Astrocyte (in vitro differentiated cells and primary cell): ENCODE data around the gene GLP2R. TPM values are rescaled to one million over a fixed set of nuclear protein-coding genes. Genes with fewer than 3 reads are reported as not detected.

Source experiments
- DNase-seq: peaks from one replicate; pipeline ENCODE4 v3.0.0-alpha.2; 2010; ENCODE audit warnings: low read depth
- FAIRE-seq: peaks from 2 replicates; lab custom pipeline; 2011; peaks lifted over from hg19 to GRCh38; lab: Jason Lieb, UNC
- H2AFZ ChIP-seq: 2 replicates; pipeline ENCODE4 v1.6.0; 2012; ENCODE audit warnings: low read depth, low read length, inconsistent platforms
- H3K27ac ChIP-seq: 2 replicates; pipeline ENCODE4 v1.5.1; 2011; ENCODE audit warnings: low read depth, low read length, inconsistent platforms
- H3K27me3 ChIP-seq: 2 replicates; pipeline ENCODE4 v1.6.0; 2011; ENCODE audit warnings: low read length, inconsistent platforms; ENCODE audit not compliant: insufficient read depth
- H3K36me3 ChIP-seq: 2 replicates; pipeline ENCODE4 v1.5.1; 2011; ENCODE audit warnings: low read length, inconsistent platforms; ENCODE audit not compliant: insufficient read depth
- H3K4me1 ChIP-seq: 2 replicates; pipeline ENCODE4 v1.5.1; 2011; ENCODE audit warnings: low read length, inconsistent platforms; ENCODE audit not compliant: insufficient read depth
- H3K4me2 ChIP-seq: 2 replicates; pipeline ENCODE4 v1.6.0; 2012; ENCODE audit warnings: low read length, inconsistent platforms
- H3K4me3 ChIP-seq: 2 replicates; pipeline ENCODE4 v1.5.1; 2011; ENCODE audit warnings: low read depth, mild to moderate bottlenecking, low read length, inconsistent platforms; ENCODE audit not compliant: insufficient read depth
- H3K79me2 ChIP-seq: 2 replicates; pipeline ENCODE4 v1.6.0; 2012; ENCODE audit warnings: mild to moderate bottlenecking, low read length, inconsistent platforms; ENCODE audit not compliant: insufficient read depth
- H3K9ac ChIP-seq: 2 replicates; pipeline ENCODE4 v1.6.0; 2012; ENCODE audit warnings: mild to moderate bottlenecking, low read length, inconsistent platforms
- H3K9me3 ChIP-seq: 2 replicates; pipeline ENCODE4 v1.5.1; 2012; ENCODE audit warnings: low read depth, mild to moderate bottlenecking, low read length, inconsistent platforms; ENCODE audit not compliant: insufficient read depth
- H4K20me1 ChIP-seq: 2 replicates; pipeline ENCODE4 v1.6.0; 2012; ENCODE audit warnings: low read length, inconsistent platforms; ENCODE audit not compliant: insufficient read depth
- H3K27ac Mint-ChIP-seq: one replicate; pipeline ENCODE4 v1.8.0; 2021; ENCODE audit warnings: mild to moderate bottlenecking, mixed read lengths; ENCODE audit not compliant: unreplicated experiment
- H3K27me3 Mint-ChIP-seq: one replicate; pipeline ENCODE4 v1.8.0; 2021; ENCODE audit warnings: low read depth, mixed read lengths; ENCODE audit not compliant: unreplicated experiment
- H3K36me3 Mint-ChIP-seq: one replicate; pipeline ENCODE4 v1.8.0; 2021; ENCODE audit warnings: low read depth, mixed read lengths; ENCODE audit not compliant: unreplicated experiment
- H3K4me1 Mint-ChIP-seq: one replicate; pipeline ENCODE4 v1.8.0; 2021; ENCODE audit warnings: low read depth, mixed read lengths; ENCODE audit not compliant: unreplicated experiment
- H3K4me3 Mint-ChIP-seq: one replicate; pipeline ENCODE4 v1.8.0; 2021; ENCODE audit warnings: mild to moderate bottlenecking, moderate library complexity, mixed read lengths; ENCODE audit not compliant: unreplicated experiment
- H3K9me3 Mint-ChIP-seq: one replicate; pipeline ENCODE4 v1.8.0; 2021; ENCODE audit warnings: mild to moderate bottlenecking, mixed read lengths; ENCODE audit not compliant: unreplicated experiment
- CTCF ChIP-seq: IDR thresholded peaks from 2 replicates; pipeline ENCODE4 v1.5.1; 2011; ENCODE audit warnings: low read depth, mild to moderate bottlenecking, inconsistent platforms, low read length, moderate library complexity; ENCODE audit not compliant: insufficient read depth
- EZH2 ChIP-seq: IDR thresholded peaks from 2 replicates; pipeline ENCODE4 v1.6.1; 2012; ENCODE audit warnings: mild to moderate bottlenecking, low read length, inconsistent platforms; ENCODE audit not compliant: insufficient read depth
- total RNA-seq: library from RNA; stranded (reverse); gene quantifications from 2 replicates; pipeline ENCODE4 v1.2.1, GENCODE V29; 2021

GLP2R gene
- total RNA-seq, 1 donor from 2014 or later = 0.41 TPM

- peaks cover 5% of the 10 kb centered on the region for H3K4me1 Mint-ChIP-seq
- H3K4me3 Mint-ChIP-seq = no peak overlapping the region
Measured at GRCh38 chr17:9813166-9813565, 12.6 kb upstream of the GLP2R start.

GRCh38 chr17:9814337-9814945 lies 11.3 kb upstream of the GLP2R start:
- Histone ChIP-seq H3K27ac (no peak overlapping the region), H3K9me3 (no peaks in the 10 kb centered on the region), H3K27me3 (no peaks in the 10 kb centered on the region), H3K4me2 (no peak overlapping the region), H3K79me2 (no peaks in the 10 kb centered on the region), H3K4me3 (no peak overlapping the region), H2AFZ (no peak overlapping the region), H4K20me1 (no peaks in the 10 kb centered on the region), H3K4me1 (no peaks in the 10 kb centered on the region), H3K36me3 (no peaks in the 10 kb centered on the region), H3K9ac (no peak overlapping the region)
- no peak for DNase-seq
- Mint-ChIP-seq H3K27ac (no peak overlapping the region), H3K27me3 (peaks cover 3% of the 10 kb centered on the region), H3K36me3 (no peaks in the 10 kb centered on the region), H3K9me3 (peaks cover 2% of the 10 kb centered on the region), H3K4me3 (no peak overlapping the region), H3K4me1 (peaks cover 5% of the 10 kb centered on the region)
- no peak for TF ChIP-seq EZH2
- TF ChIP-seq CTCF = no peak
- no peak for FAIRE-seq

More at GRCh38 chr17:9813166-9813565, 12.6 kb upstream of the GLP2R start:
- TF ChIP-seq CTCF = no peak
- no peak for TF ChIP-seq EZH2
- Histone ChIP-seq H3K9ac (no peak overlapping the region), H3K4me3 (no peak overlapping the region), H2AFZ (no peak overlapping the region), H3K4me2 (no peak overlapping the region), H3K9me3 (no peaks in the 10 kb centered on the region), H3K4me1 (no peaks in the 10 kb centered on the region), H3K27ac (no peak overlapping the region), H3K36me3 (no peaks in the 10 kb centered on the region), H3K79me2 (no peaks in the 10 kb centered on the region), H4K20me1 (no peaks in the 10 kb centered on the region), H3K27me3 (no peaks in the 10 kb centered on the region)
- Mint-ChIP-seq H3K36me3 (no peaks in the 10 kb centered on the region), H3K9me3 (no peaks in the 10 kb centered on the region), H3K27ac (no peak overlapping the region), H3K27me3 (peaks cover 3% of the 10 kb centered on the region)
- no peak for DNase-seq
- FAIRE-seq = no peak

GRCh38 chr17:9816472-9816871 lies 9.3 kb upstream of the GLP2R start:
- DNase-seq (no peak), FAIRE-seq (no peak)
- Histone ChIP-seq H4K20me1 (no peaks in the 10 kb centered on the region), H3K79me2 (no peaks in the 10 kb centered on the region), H3K4me2 (no peak overlapping the region), H3K36me3 (no peaks in the 10 kb centered on the region), H3K4me3 (no peak overlapping the region), H3K27ac (no peak overlapping the region), H3K27me3 (no peaks in the 10 kb centered on the region), H3K9ac (no peak overlapping the region), H2AFZ (no peak overlapping the region), H3K4me1 (no peaks in the 10 kb centered on the region), H3K9me3 (no peaks in the 10 kb centered on the region)
- Mint-ChIP-seq H3K27me3 (peaks cover 3% of the 10 kb centered on the region), H3K9me3 (peaks cover 2% of the 10 kb centered on the region), H3K4me3 (no peak overlapping the region), H3K4me1 (no peaks in the 10 kb centered on the region), H3K36me3 (no peaks in the 10 kb centered on the region), H3K27ac (no peak overlapping the region)
- TF ChIP-seq EZH2 (no peak), CTCF (no peak)
